Activated CD8-positive, alpha-beta memory T cell treated with anti-CD3 and anti-CD28 coated beads for 24 hours (primary cell): ENCODE results near the gene SRR.
A peak's percentile ranks its signal among the peaks of the same experiment; 100 is the strongest.
"Not testable (repeated sequence)": the region's sequence is repeated elsewhere in the genome, so short reads cannot be mapped to it uniquely, and the experiment has no call there.

Experiments
- DNase-seq: peaks from one replicate; pipeline ENCODE4 v3.0.0-alpha.2; 2020

SRR gene

GRCh38 chr17:2292100-2292499 lies 11.7 kb upstream of the SRR start:
- no peak for DNase-seq

GRCh38 chr17:2295575-2295974 lies 8.2 kb upstream of the SRR start:
- DNase-seq = no peak

GRCh38 chr17:2297023-2297422 lies 6.7 kb upstream of the SRR start:
- DNase-seq = no peak

- no peak for DNase-seq
These were observed 4.6 kb upstream of the SRR start for GRCh38 chr17:2299136-2299535.

GRCh38 chr17:2299756-2300155 lies 4.0 kb upstream of the SRR start:
- DNase-seq = no peak

GRCh38 chr17:2302778-2303203 lies 959 bp upstream of the SRR start:
- DNase-seq = no peak

- DNase-seq = no peak
These were observed 1.2 kb downstream of the SRR start for GRCh38 chr17:2304931-2305330.

GRCh38 chr17:2309338-2310154 lies 5.8 kb downstream of the SRR start:
- no peak for DNase-seq

GRCh38 chr17:2312736-2313135 lies 9.0 kb downstream of the SRR start:
- no peak for DNase-seq

- DNase-seq = not testable (repeated sequence)
These were observed 13.1 kb downstream of the SRR start for GRCh38 chr17:2316916-2317205.

GRCh38 chr17:2317796-2318195 lies 14.0 kb downstream of the SRR start:
- no peak for DNase-seq

GRCh38 chr17:2319051-2319450 lies 15.3 kb downstream of the SRR start:
- DNase-seq = no peak

GRCh38 chr17:2321399-2321798 lies 17.6 kb downstream of the SRR start:
- DNase-seq = no peak

- no peak for DNase-seq
These were observed 20.0 kb downstream of the SRR start for GRCh38 chr17:2323629-2324314.

GRCh38 chr17:2331303-2331702 lies 27.6 kb downstream of the SRR start:
- DNase-seq = no peak

GRCh38 chr17:2335726-2336214 lies 32.0 kb downstream of the SRR start:
- no peak for DNase-seq

GRCh38 chr17:2336215-2336851 lies 32.6 kb downstream of the SRR start, which contains the start of gene TSR1:
TSS of gene TSR1 (minus strand) at chr17:2336457. CDS start at chr17:2336427, 30 bp downstream.
- DNase-seq = peak; percentile 95

GRCh38 chr17:2336852-2337543 lies 33.2 kb downstream of the SRR start, which contains the start of gene SGSM2:
TSS of gene SGSM2 (plus strand) at chr17:2337501. CDS start at chr17:2337689, 188 bp downstream.
- peak; percentile 85 for DNase-seq

- DNase-seq = peak; percentile 80
These were observed 34.0 kb downstream of the SRR start for GRCh38 chr17:2337544-2338314.

- no peak for DNase-seq
These were observed 34.5 kb downstream of the SRR start for GRCh38 chr17:2338315-2338657.

GRCh38 chr17:2343421-2343820 lies 39.7 kb downstream of the SRR start:
- peak; percentile 67 for DNase-seq

- no peak for DNase-seq
These were observed 40.8 kb downstream of the SRR start for GRCh38 chr17:2344528-2344927.
